Left lung (tissue), 10 donors: Measurements from ENCODE around the gene NQO2. TPM values are rescaled to one million over a fixed set of nuclear protein-coding genes. Genes with fewer than 3 reads are reported as not detected.

Experiments
- ATAC-seq: fragments of 200-7000 bp; cut with Tn5 transposase; one replicate; pipeline ENCODE4 v1.9.1; 2020; ENCODE audit warnings: moderate library complexity
- DNase-seq, 4 donors: peaks; one replicate each; pipeline ENCODE4 v3.0.0-alpha.2; 2013 to 2020
- H3K27ac ChIP-seq, 2 donors: fragments of 200-600 bp; sonication (generic) in 1 of 2; one replicate each; pipeline versions ENCODE4 v1.5.0 to v1.8.0; 2020 to 2021
- H3K27me3 ChIP-seq, 2 donors: fragments of 200-600 bp; sonication (generic) in 1 of 2; one replicate each; pipeline versions ENCODE4 v1.5.0 to v1.8.0; 2020 to 2021
- H3K36me3 ChIP-seq, 2 donors: fragments of 200-600 bp; sonication (generic) in 1 of 2; one replicate each; pipeline versions ENCODE4 v1.5.0 to v1.8.0; 2020 to 2021
- H3K4me1 ChIP-seq, 2 donors: fragments of 200-600 bp; one replicate each; pipeline ENCODE4 v1.8.0; 2021
- H3K4me3 ChIP-seq, 2 donors: fragments of 200-600 bp; sonication (generic) in 1 of 2; one replicate each; pipeline versions ENCODE4 v1.5.0 to v1.8.0; 2020 to 2021; ENCODE audit warnings: mild to moderate bottlenecking in 1 of 2
- H3K9me3 ChIP-seq, 2 donors: fragments of 200-600 bp; sonication (generic) in 1 of 2; one replicate each; pipeline versions ENCODE4 v1.5.0 to v1.8.0; 2020 to 2021
- intact Hi-C, 2 donors: fragments of 100-400 bp; cut with DNase I; formaldehyde crosslinking; loops; one replicate each; pipeline versions ENCODE4 v1.11.2 to v1.14.2; 2022
- polyA plus RNA-seq, 6 donors: library from polyadenylated mRNA; unstranded; fragments of 120-200 nt; gene quantifications; one replicate each; pipeline ENCODE4 v1.2.1, GENCODE V29; 2013; ENCODE audit not compliant: insufficient read length in 6 of 6
- total RNA-seq, 2 donors: library from RNA; stranded (reverse); fragmentation: NEBNext Ultra II Directional; extraction: Animal tissue kit (Norgen Biotek cat#: 25700); gene quantifications; one replicate each; pipeline ENCODE4 v1.2.1, GENCODE V29; 2021
- TF ChIP-seq, protein P1 (sequence below), 2 donors: fragments of 200-600 bp; sonication (generic) in 1 of 2; IDR thresholded peaks; one replicate each; pipeline versions ENCODE4 v1.5.0 to v1.8.0; 2021; ENCODE audit warnings: antibody characterized with exemption in 2 of 2
- donor health status: DM: no; HTN: yes; CAD: no.
- donor health status: DM: no; HTN: no; CAD: no.

The NQO2 gene
- total and polyA plus RNA-seq, 8 donors: 22.0 to 55.8 (median 31.7) TPM

DNA sequence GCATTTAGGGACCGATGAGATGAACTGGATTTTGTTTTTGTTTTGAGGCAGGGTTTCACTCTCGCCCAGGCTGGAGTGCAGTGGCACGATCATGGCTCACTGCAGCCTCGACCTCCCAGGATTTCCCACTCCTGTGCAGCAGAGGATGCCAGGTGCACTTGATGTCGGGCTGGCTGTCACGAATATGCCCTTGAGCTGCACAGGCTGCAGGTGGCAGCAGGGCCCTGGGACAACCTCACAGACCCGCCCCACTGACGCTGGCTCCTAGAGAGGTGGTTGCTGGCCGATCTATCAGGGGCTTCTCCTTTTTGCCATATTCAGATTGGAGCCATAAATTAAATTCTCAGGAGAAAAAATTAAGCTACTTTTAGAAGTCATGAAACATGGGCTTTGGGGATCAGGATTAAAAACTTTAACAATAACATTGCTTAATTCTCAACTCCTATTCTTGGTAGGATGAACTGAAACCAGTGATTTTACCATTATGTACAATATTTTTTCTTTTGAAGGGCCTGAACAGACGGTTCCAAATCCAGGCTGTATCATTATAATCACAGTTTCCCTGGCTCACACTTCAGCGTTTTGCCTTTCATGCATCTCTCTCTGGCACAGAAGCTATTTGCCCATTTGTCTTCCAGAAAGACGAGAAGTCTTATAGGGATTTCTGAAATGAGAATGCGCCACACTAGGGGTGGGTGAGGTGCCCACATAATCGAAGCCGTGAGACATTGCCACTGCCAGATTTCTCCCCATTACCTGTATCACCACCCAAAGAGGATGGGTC is 32.4 kb downstream of the NQO2 start:
- no peaks in the 10 kb centered on the region for H3K27me3 ChIP-seq
- TF ChIP-seq, protein P1, sequence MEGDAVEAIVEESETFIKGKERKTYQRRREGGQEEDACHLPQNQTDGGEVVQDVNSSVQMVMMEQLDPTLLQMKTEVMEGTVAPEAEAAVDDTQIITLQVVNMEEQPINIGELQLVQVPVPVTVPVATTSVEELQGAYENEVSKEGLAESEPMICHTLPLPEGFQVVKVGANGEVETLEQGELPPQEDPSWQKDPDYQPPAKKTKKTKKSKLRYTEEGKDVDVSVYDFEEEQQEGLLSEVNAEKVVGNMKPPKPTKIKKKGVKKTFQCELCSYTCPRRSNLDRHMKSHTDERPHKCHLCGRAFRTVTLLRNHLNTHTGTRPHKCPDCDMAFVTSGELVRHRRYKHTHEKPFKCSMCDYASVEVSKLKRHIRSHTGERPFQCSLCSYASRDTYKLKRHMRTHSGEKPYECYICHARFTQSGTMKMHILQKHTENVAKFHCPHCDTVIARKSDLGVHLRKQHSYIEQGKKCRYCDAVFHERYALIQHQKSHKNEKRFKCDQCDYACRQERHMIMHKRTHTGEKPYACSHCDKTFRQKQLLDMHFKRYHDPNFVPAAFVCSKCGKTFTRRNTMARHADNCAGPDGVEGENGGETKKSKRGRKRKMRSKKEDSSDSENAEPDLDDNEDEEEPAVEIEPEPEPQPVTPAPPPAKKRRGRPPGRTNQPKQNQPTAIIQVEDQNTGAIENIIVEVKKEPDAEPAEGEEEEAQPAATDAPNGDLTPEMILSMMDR (IDR thresholded peaks at IDR 0.05): no peak
- DNase-seq (peak in 1 of 4 donors; percentile 80), ATAC-seq (peak; percentile 90)
- no peaks in the 10 kb centered on the region for H3K9me3 ChIP-seq
- H3K27ac ChIP-seq: no peak overlapping the region
- no peaks in the 10 kb centered on the region for H3K36me3 ChIP-seq
- H3K4me3 ChIP-seq: no peak overlapping the region
- H3K4me1 ChIP-seq: peaks cover 0 to 11% of the 10 kb centered on the region in 2 donors
- intact Hi-C loops: no loop called here

- ATAC-seq: no peak
- no peak for DNase-seq
- Histone ChIP-seq H3K4me3 (no peak overlapping the region), H3K27ac (no peak overlapping the region), H3K27me3 (no peaks in the 10 kb centered on the region), H3K36me3 (no peaks in the 10 kb centered on the region), H3K9me3 (no peaks in the 10 kb centered on the region), H3K4me1 (peaks cover 0 to 11% of the 10 kb centered on the region in 2 donors)
- TF ChIP-seq, protein P1 (IDR thresholded peaks at IDR 0.05): no peak
- intact Hi-C loops: no loop called here
These were observed 33.3 kb downstream of the NQO2 start for GRCh38 chr6:3032986-3033385.

- Histone ChIP-seq H3K36me3 (no peaks in the 10 kb centered on the region), H3K27ac (no peak overlapping the region), H3K9me3 (no peaks in the 10 kb centered on the region), H3K27me3 (no peaks in the 10 kb centered on the region), H3K4me1 (peaks cover 0 to 15% of the 10 kb centered on the region in 2 donors), H3K4me3 (no peak overlapping the region)
- DNase-seq (no peak), ATAC-seq (no peak)
- intact Hi-C loops: no loop called here
- TF ChIP-seq, protein P1 (IDR thresholded peaks at IDR 0.05): no peak
These were observed 34.0 kb downstream of the NQO2 start for GRCh38 chr6:3033652-3034051.

GRCh38 chr6:3035397-3035796 is 35.7 kb downstream of the NQO2 start:
- H3K4me3 ChIP-seq: no peak overlapping the region
- intact Hi-C loops: no loop called here
- TF ChIP-seq, protein P1 (IDR thresholded peaks at IDR 0.05): no peak
- H3K9me3 ChIP-seq: no peaks in the 10 kb centered on the region
- ATAC-seq: no peak
- H3K27me3 ChIP-seq: no peaks in the 10 kb centered on the region
- DNase-seq: no peak
- no peaks in the 10 kb centered on the region for H3K36me3 ChIP-seq
- peaks cover 0 to 15% of the 10 kb centered on the region in 2 donors for H3K4me1 ChIP-seq
- H3K27ac ChIP-seq: no peak overlapping the region

DNA sequence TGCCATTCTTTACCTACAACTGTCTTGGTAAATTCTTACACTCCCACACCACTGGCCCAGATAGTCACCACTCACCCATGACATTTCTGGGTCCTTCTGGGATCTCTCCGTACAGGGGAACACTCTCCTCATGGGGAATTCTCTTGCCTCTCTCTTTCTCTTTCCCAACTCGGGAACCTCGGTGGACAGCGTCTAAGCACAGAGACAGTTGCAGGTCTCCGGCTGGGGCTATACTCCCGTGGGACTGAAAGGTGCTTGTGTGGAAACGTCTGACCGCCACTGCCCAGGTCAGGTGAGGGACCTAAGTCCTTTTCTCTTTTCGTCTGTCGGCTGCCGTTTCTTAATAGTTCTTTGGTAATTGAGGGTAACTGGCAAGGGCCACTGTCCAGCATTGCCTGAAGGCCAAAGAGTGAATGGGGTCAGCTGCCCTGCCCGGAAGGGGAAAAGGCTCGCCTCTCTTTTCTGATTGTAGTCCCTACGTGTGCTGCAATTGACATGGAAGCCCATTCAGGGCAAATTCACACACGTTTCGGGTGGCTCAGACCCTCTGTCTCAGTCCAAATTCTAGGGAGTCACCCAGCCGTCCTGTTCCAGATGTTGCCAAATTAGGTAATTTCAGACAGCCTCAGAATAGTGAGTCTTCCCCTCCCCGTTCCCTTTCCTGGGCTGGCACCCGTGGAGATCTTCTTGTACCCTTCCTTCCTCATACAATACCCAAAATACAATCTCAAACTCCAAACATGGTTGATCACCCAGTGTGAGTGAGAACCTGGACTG is 37.4 kb downstream of the NQO2 start:
- H3K4me1 ChIP-seq: peaks cover 0 to 15% of the 10 kb centered on the region in 2 donors
- ATAC-seq: no peak
- DNase-seq: no peak
- no peaks in the 10 kb centered on the region for H3K9me3 ChIP-seq
- H3K27ac ChIP-seq: no peak overlapping the region
- H3K36me3 ChIP-seq: no peaks in the 10 kb centered on the region
- TF ChIP-seq, protein P1 (IDR thresholded peaks at IDR 0.05): no peak
- no peaks in the 10 kb centered on the region for H3K27me3 ChIP-seq
- no peak overlapping the region for H3K4me3 ChIP-seq
- intact Hi-C loops: no loop called here
